NCI-H1694 treated with DMSO at 0.1 percent for 48 hours (cell line): ENCODE measurements around the gene LRRC58.

Experiments
- DNase-seq: peaks from one replicate; lab custom pipeline; 2025; lab: John Stamatoyannopoulos, UW

The LRRC58 gene

DNA sequence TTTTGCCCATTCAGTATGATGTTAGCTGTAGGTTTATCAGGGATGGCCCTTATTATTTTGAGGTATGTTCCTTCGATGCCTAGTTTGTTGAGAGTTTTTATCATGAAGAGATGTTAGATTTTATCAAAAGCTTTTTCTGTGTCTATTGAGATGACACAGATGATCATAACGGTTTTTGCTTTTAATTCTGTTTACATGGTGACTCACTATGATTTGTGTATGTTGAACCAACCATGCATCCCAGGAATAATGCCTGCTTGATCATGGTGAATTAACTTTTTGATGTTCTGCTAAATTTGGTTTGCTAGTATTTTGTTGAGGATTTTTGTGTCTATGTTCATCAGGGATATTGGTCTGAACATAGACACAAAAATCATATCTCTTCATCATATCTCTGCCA lies 72.4 kb downstream of the LRRC58 start:
- DNase-seq: no peak

- no peak for DNase-seq
Measured at GRCh38 chr3:120275618-120276017, 73.5 kb downstream of the LRRC58 start.

DNA sequence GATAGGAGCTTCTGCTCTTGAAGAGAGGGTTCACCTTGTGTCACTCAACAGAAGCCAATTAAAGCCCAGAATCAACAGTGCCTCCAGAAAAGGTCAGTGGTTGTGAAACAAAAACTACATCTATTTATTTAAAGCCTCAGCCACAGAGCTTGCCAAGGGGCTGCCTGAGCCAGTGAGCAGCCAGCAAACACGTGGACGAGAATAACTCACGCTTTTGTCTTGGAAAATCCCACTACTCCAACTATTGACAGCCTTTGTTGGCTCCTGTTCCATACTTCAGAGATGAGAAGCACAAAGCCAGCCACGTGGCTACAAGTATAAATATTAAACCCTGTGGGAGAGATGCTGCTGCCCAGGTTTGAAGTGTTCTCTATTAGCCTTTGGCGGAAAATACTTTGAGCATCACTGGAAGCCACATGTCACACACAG lies 74.4 kb downstream of the LRRC58 start:
- no peak for DNase-seq
